Measurements from ENCODE around the gene FAM163A.
"Not testable (repeated sequence)": the region's sequence is repeated elsewhere in the genome, so short reads cannot be mapped to it uniquely, and the experiment has no call there.

Gene FAM163A

DNA sequence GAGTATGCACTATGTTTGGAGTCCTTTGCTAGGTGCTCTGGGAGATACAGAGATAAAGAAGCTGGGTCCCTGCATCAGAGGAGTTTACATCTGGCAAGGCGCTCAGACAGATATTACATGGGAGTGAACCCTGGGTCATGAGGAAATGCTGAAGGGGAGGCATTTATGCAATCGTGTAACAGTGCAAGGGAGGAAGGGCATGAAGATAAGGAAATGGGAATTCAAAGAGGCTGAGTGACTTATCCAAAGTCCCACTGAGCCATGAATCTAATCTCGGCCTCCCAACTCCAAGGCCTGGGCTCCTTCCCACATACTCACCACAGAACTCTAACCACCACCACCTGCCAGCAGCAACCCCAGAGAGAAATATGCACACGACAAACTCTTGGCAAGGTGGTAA, 51.6 kb downstream of the FAM163A start:
- peak; percentile 14 for DNase-seq

DNA sequence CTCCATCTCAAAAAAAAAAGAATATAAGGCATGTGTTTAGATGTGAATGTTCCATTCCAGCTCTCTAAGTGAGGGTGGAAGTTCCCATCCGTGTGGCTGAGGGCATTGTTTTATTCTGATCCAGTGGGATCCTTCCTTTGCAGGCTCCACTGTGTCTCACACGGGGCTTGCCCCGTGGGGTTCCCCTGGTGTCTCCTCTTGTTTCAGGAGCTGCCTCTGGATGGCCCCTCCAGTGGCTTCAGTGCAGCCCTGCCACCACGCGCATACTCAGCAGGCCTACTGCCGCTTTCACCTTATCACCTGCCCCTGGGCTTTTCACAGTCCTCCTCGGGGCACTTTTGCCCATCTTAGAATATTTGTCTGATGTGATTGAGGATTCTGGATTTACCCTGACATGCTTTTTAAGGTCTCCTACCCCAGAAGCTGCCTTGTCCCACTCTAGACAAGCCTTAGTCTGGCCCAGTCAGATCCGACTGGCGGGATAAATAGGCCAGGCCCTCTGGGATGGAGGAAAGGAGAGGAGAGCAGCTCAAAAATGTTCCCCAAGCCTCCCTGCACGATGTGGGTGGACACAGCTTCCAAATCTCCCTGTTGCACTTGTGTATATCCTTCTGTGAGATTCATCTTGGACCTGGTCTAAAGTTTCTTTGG, 55.2 kb downstream of the FAM163A start:
- no peak for DNase-seq

DNA sequence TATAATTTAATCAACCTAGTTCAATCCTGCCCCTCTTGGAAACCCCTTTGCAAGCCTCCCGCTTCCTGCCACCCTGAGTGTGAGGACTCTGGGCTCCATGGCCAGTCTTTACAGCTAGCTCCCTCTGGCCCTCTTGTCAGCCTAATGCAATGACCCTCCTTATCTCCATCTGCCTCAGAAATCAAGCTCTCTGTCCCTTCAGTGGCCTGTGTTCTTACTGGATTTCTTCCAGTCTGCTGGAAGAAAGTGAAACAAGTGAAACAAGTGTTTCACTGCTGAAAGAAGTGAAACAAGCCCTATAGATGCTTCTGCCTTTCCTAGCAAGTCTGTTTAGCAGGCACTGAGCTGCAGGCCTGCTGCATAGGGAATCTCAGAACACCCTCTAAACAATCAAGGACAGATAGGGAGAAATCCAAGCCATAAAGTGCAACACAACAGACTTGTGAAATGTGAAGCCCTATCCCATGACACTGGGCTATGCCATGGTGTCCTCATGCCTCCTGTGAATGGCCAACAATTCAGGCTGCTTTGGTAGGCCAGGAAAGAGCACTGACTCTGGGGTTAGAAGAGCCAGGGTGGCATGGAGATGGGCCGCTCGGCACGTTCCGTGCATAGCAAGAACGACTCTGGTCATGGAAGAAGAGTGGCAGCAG, 55.9 kb downstream of the FAM163A start:
- DNase-seq: no peak

DNA sequence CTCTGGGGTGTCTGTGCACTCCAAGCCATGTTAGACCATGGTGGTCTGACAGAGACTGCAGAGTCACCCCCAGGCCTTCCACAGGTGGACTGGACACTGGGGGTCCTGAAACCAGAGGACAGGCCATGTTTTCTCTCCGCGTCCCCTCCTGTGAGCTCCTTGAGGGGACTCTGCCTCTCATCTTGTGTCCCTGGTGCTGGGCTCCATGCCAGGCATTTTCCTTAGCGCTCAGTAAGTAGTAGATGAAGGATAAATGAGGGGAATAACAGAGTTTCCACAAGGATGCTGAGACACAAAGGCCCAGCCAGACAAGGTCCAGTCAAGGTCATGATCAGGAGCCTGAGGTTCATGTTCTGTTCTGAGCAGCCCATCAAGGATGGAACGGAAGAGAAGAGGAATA, 57.4 kb downstream of the FAM163A start:
- no peak for DNase-seq

DNA sequence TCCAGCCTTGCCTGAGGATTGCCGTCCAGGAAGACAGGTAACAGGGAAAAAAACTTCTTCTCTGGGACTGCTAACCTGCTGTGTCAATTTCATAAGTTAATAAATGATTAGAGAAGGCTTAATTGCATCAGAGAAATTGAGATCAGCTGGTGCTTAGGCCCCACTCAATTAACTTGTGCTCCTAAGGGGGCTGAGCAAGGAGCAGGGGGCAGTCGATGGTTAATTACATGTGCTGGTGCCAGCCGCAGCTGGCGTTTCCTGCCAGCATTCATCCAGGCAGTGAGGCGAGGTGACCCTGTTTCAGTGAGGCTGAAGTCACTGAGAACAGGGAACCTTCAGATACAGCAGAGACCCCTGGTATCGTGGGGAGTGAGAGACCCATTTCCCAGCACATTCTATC, 60.0 kb downstream of the FAM163A start:
- DNase-seq: no peak

DNA sequence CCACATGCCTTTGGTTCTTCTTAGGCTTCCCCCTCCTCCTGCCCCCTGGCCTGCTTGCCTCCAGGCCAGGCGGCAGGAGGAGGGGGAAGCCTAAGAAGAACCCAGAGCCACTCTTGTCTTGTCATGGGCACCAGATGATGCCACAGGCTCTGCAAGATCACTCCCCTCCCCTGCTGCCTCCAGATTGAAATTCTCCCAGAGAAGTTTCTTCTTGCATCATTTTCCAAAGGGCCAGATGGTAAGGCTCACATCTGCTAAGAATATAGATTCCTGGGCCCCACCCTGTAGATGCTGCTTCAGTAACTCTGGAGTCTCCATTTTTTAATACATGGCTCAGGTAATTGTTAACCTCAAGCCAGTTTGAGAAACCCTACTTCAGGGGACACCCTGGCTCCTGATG, 60.8 kb downstream of the FAM163A start:
- no peak for DNase-seq

DNA sequence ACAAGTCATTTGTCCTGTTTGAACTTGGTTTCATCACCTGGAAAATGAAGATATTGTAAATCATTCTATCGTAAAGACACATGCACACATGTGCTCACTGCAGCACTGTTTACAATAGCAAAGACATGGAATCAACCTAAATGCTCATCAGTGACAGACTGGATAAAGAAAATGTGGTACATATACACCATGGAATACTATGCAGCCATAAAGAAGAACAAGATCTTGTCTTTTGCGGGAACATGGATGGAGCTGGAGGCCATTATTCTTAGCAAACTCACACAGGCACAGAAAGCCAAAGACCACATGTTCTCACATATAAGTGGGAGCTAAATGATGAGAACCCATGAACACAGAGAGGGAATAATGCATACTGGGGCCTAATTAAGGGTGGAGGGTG, 61.3 kb downstream of the FAM163A start:
- not testable (repeated sequence) for DNase-seq

DNA sequence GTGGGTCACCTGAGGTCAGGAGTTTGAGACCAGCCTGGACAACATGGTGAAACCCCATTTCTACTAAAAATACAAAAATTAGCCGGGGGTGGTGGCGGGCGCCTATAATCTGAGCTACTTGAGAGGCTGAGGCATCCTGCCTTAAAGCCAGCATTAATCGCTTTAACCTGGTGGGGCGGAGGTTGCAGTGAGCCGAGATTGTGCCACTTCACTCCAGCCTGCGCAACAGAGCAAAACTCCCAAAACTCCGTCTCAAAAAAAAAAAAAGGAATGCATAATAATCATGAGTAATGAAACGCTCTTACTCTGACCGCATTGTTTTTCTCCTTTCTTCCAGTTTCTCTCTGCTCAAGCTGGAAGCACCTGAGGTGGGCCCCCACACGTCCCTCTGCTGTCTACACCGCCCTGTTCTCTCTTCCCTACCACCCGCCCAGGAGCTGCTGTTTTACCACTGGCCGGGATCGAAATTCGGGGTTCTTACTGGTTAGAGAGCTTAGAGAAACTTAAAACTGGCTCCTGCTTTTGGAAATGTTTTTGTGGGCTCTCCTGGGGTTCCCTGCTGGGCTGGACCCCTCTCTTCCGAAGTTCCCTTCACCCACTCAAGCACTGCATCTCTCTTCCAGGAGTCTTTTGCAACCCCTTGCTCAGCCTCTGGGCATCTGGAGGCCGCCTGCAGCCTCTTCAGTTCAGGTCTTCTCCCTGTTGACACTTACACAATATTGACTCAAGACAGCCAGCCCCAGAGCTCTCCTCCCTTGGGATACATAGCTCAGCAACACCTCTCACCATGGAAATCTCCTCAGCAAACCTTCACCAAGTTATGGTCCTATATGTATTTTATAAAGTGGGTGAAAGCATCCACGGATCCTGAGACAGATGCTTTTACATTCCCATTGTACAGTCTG, 62.5 kb downstream of the FAM163A start:
- no peak for DNase-seq

DNA sequence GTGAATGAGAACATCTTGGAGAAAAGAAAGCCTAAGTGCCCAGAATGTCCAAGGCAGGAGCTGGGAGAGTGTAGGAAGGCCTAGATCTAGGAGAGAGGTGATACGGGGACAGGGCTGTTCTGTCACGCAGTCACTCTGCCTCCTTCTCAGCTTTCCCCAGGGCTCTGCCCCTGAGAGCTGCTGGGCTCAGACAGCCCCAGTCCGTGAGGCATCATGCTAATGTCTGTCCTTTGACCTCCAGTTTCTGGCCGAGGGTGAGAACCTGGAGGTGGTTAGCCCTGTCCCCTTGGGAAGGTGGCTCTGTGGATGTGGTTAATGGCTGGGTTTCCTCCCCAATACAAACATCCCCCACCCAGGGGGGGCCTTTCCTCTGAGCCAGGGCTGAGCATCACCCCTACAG, 63.2 kb downstream of the FAM163A start:
- no peak for DNase-seq

DNA sequence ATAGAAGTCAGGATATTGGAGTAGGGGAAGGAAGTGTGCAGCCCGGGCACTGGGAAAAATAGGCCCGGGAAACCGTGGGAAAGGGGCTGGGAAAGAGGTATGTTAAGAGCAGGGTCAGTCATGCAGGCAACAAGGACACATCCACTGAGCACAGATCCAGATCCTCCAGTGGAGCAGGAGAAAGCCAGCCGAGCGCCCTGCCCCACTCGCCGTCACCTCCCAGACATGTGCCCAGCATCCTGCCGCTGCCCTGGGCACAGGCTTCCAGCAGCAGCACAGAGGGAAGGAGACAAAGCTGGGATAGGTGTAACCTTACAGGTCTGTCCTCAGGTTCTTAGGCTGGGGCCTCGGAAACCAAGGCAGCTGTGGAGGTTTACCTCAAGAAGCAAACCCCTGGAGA, 64.2 kb downstream of the FAM163A start:
- no peak for DNase-seq

DNA sequence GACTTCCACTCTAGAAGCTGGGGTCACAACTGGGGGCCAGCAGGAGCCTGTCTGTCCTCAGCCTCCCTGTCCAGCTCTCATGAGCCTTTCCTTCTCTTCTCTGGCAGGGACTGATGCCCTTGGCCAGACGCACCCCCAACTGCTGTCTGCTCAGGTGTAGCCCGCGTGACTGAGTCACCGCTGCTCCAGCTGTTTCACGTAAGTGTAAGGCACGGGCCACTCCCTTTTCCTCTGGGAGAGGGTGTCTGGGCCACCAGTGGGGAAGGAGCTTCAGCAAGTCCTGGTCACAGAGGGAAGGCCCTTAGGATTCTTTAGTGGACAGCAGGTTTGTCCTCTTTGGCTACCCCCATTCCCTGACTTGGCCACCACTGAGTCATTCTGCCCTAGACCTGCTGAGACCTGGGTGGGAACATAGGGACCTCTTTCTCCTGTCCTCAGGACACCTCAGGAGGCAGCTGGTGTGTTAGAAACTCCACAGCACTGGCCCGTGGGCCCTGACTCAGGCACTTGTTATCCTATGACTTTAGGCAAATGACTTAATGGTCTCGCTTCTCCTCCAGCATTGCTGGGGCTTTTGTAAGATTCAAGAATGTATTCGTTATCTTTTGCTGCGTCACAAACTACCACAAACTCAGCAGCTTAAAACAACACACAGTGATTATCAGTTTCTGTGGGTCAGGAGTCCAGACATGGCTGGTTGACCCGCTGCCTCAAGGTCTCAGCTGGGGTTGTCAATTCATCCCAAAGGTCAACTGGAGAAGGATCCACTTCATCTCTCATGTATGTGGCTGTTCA, 64.8 kb downstream of the FAM163A start:
- DNase-seq: peak; percentile 49

DNA sequence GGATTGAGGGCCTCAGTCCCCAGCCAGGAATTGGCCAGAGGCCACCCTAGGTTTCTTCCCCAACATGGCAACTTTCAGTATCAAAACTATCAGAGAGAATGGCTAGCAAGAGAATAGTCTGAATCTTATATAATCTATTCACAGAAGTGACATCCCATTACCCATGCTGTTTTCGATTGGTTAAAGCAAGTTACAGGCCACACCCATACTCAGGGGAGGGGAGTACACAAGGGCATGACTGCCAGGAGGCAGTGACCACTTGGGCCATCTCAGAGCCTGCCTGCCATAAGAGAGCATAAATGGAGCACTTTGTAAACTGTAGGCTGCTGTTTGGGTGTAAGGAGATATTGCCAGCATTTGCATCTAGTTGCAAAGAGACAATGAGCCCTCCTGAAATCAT, 65.4 kb downstream of the FAM163A start:
- no peak for DNase-seq

DNA sequence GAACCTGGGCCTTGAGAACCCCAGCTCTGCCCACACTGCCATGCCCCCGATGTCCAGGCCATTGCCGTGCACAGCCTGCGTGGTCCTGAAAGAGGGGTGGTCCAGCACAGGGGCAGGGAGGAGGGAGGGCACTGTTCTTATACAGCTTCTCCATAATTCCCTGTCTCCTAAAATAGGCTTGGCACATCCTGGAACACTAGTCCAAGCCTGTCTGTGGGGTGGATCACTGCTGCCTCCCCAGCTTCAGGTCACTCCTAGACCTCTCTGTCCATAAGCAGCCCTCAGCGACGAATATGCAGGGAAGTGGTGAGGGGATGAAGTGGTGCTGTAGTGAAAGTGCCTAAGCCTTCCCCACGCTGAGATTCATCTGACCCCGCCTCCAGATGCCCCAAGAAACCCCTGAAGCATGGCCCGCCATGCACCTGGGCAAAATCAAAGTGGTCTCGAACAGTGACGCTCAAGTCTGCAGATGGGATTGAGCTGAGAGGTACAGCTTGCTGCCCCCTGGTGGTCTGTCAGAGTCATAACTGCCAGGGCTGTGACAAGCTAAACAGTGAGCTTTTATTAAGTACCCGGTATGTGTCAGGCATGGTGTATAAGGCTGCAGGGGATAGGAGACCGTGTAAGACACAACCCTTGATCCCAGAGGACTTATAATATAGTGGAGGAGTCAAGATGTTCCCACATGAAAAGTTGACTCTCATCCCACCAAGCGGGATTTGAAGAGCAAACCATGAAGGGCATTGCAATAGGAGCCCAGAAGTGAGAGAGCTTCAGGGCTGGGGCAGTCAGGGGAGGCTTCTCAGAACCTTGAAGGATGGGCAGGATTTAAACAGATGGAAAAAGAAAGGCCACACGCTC, 66.6 kb downstream of the FAM163A start:
- DNase-seq: peak; percentile 57

DNA sequence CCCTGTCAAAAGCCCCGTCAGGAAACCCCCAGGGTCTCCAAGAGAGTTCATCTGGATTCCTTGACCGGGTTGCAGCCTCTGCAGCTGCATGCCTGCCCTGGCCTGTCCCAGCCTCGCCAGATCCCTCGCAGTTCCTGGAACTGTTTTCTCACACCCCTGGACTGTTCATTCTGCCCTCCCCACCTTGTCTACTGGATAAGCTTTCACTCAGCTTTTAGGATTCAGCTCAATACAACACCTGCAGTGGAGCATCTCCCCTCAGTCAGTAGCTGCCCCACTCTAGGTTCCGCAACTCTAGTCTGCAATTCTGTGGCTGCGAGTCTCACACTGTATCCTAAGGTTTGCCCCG, 67.2 kb downstream of the FAM163A start:
- DNase-seq: no peak

DNA sequence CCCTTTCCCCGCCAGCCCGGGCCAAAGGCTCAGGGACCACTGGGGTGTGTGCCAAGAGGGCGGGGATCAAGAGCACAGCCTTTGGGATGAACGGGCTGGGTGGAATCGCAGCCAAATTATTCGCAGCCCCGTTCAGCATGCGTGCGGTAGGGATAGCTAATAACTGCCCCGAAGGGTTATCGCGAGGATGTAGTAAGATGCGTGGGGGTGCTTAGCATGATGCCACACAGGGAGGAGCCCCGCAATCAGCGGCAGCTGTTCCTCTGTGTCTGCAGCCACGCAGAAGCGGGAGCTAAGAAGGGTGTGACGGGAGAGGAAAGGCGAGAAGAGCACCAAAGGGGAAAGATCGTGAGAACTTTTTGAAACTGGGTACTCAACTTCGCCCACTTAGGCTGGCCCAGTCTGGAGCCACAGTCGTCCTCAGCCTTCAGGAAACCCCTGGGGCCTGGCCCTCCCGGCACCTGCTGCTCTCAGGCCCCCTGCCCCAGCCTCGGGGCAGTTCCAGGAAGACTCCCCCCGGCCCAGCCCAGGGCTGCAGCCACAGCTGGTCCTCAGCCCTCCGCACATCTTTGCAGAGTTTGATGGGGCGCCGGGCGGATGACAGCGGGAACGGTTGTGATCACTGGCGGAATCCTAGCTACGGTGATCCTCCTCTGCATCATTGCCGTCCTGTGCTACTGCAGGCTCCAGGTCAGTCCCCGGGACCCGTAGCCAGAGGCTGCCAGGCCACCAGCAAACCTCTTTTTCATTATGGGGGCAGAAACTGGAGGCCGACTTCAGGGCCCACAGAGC, 69.6 kb downstream of the FAM163A start:
- DNase-seq: no peak

DNA sequence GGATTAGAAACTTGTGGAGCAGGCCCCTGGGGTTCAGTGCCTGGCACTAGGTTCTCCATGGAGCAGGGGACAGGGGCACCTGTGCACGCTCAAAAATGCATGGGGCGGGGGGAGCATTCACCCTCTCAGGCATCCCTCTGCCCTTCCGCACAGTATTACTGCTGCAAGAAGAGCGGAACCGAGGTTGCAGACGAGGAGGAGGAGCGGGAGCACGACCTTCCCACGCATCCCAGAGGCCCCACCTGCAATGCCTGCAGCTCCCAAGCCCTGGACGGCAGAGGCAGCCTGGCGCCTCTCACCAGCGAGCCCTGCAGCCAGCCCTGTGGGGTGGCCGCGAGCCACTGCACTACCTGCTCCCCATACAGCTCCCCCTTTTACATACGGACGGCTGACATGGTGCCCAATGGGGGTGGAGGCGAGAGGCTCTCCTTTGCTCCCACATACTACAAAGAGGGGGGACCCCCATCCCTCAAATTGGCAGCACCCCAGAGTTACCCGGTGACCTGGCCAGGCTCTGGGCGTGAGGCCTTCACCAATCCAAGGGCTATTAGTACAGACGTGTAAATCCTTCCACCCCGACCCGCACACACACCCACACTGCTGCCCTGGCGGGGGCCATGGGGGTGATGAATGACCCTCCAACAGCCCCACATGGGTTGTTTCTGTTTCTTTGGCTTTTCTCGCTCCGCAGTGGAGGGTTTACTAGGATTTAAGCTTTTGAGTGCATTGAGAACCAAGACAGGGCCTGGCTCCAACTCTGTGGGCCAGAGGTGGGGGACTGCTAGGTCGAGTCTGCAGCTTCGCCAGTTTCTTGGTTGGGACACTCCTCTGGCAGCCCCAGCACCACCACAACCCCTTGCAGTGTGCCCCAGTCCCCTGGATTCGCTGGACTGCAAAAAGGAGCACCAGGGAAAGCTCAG, 70.8 kb downstream of the FAM163A start:
- DNase-seq: no peak

DNA sequence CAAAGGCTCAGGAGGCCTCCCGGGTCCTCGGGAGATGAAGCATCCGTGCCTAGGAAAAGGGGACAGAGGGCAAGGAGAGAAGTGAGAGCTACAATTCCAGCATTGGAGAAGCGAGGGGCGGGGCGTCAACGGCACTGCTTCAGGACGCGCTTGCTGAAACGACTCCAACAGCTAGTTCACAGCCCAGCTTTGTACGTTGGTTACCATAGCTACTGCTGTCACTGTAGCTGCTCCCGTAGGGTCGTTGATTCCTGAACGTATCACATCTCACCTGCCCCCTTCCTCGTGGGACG, 71.4 kb downstream of the FAM163A start:
- DNase-seq: no peak

DNA sequence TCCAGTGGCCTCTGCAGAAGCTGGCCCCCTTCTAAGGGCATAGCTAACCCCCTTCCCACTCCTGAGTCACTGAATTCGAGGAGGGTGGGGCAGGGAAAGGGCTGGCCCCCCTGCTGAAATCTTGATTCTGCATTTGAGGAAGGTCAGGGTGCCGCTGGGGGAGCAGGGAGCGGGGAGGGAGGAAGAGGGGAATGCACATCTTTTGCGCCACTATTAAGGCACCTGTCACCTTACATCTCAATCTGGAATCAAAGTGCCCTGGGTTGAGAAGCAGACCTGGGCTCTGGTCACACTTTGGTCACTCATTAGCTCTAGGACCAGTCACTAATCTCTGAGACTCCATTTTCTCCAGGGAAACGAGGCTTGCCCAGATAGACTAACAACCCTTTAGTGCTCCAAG, 72.5 kb downstream of the FAM163A start:
- DNase-seq: no peak

DNA sequence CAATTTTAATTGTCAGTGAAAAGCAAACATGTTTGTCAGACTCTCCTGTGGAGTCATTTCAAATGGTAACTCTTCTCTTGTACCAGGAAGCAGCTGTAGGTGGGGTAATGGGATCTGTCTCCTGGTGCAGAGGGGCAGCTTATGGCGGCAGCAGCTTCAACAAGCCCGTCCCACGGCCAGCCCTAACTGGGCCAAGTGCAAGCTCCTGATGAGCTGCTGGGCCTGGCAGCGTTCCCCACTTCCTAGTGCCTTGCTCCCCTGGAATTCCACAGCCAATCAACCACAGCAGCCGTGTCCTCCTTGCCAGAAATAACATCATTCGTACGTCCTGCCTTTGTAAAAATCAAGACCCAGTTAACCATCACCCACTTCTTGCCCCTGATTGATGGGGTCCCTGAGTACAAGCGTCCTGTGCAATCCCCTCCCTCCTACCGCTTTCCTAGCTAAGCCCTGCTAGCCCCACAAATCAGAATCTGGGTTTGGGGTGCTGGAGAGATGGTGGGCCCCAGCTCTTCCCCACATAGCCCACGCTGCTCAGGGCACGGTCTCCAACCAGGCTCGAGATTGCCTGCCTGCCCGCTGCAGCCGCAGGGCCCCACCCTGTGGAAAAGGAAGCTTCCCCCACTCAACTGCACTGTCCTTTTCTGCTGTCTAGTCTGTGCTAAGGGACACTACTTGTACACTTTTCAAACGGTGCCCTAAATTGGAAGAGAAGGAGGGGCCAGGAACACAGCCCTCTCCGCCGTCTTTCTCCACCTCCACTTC, 73.3 kb downstream of the FAM163A start:
- peak; percentile 86 for DNase-seq

DNA sequence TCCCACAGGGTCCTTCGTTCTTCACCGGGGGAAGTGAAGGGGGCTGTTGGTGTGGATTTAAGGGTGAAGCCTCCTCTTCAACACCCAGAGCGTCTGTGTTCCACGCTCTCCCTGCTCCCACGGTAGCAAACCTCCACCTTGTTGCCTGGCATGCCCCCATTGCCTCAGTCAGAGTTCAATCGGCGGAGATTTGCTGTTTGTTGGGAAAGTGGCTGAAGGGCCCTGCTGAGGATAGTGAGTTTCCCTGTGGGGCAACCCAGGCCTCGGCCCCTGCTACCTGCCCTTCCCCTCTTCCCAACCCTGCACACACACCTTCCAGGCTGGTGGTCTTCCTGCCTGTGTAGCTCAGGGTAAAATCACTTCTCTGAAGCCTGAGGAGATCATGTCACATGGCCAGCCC, 74.0 kb downstream of the FAM163A start:
- no peak for DNase-seq

All from kidney glomerular epithelial cell (primary cell).